Neuronal stem cell (in vitro differentiated cells): Measurements from ENCODE around the gene TIRAP.

Experiments used
- DNase-seq: peaks from one replicate; pipeline ENCODE4 v3.0.0-alpha.2; 2013; ENCODE audit warnings: low spot score
- H2AFZ ChIP-seq: one replicate; pipeline ENCODE4 v1.6.1; 2013; ENCODE audit warnings: mild to moderate bottlenecking, low read length, inconsistent platforms
- H2AK5ac ChIP-seq: 2 replicates; pipeline ENCODE4 v1.6.1; 2013; ENCODE audit warnings: low read depth, mild to moderate bottlenecking, inconsistent platforms, low read length, moderate library complexity, mixed read lengths
- H2BK120ac ChIP-seq: 2 replicates; pipeline ENCODE4 v1.6.1; 2013; ENCODE audit warnings: low read depth, mild to moderate bottlenecking, inconsistent platforms, low read length, moderate library complexity, mixed read lengths
- H2BK12ac ChIP-seq: one replicate; pipeline ENCODE4 v1.6.1; 2013; ENCODE audit warnings: low read length, inconsistent platforms
- H2BK15ac ChIP-seq: 2 replicates; pipeline ENCODE4 v1.6.1; 2013; ENCODE audit warnings: mild to moderate bottlenecking, low read length, inconsistent platforms, mixed read lengths
- H2BK5ac ChIP-seq: one replicate; pipeline ENCODE4 v1.6.1; 2013; ENCODE audit warnings: inconsistent platforms, mild to moderate bottlenecking, low read length, moderate library complexity
- H3K14ac ChIP-seq: one replicate; pipeline ENCODE4 v1.6.1; 2013; ENCODE audit warnings: low read length, inconsistent platforms
- H3K18ac ChIP-seq: 2 replicates; pipeline ENCODE4 v1.6.1; 2013; ENCODE audit warnings: low read length, inconsistent platforms
- H3K23ac ChIP-seq: 2 replicates; pipeline ENCODE4 v1.6.1; 2013; ENCODE audit warnings: low read depth, mild to moderate bottlenecking, mixed read lengths, low read length, inconsistent platforms; ENCODE audit not compliant: poor library complexity
- H3K27ac ChIP-seq: replicated peaks from 3 replicates; pipeline ENCODE4 v1.5.1; 2013; ENCODE audit warnings: low read length, inconsistent platforms
- H3K27me3 ChIP-seq, 3 experiments: 2 replicates each; pipeline ENCODE4 v1.6.1; 2013; ENCODE audit warnings: low read length in 3 of 3, mild to moderate bottlenecking in 2 of 3, inconsistent platforms in 1 of 3, low read depth in 1 of 3, mixed read lengths in 1 of 3, moderate library complexity in 1 of 3; ENCODE audit not compliant: control insufficient read depth in 3 of 3, insufficient read depth in 3 of 3
- H3K36me3 ChIP-seq, 2 donors: replicated peaks in 1 of 2; 2 replicates each; pipeline ENCODE4 v1.6.1; 2013; ENCODE audit warnings: low read length in 2 of 2; ENCODE audit not compliant: control insufficient read depth in 2 of 2, insufficient read depth in 2 of 2
- H3K4ac ChIP-seq: 2 replicates; pipeline ENCODE4 v1.6.1; 2013; ENCODE audit warnings: inconsistent platforms, mild to moderate bottlenecking, low read length, moderate library complexity
- H3K4me1 ChIP-seq, 2 donors: 1 replicate in 1 of 2; 2 replicates in 1 of 2; pipeline ENCODE4 v1.6.1; 2013; ENCODE audit warnings: low read length in 2 of 2, low read depth in 1 of 2; ENCODE audit not compliant: control insufficient read depth in 2 of 2, insufficient read depth in 1 of 2
- H3K4me2 ChIP-seq: one replicate; pipeline ENCODE4 v1.6.1; 2013; ENCODE audit warnings: mild to moderate bottlenecking, low read length, inconsistent platforms; ENCODE audit not compliant: insufficient read depth, poor library complexity, severe bottlenecking
- H3K4me3 ChIP-seq, 2 donors: 2 replicates each; pipeline ENCODE4 v1.5.1; 2013; ENCODE audit warnings: low read length in 2 of 2, mild to moderate bottlenecking in 2 of 2, inconsistent platforms in 1 of 2, moderate library complexity in 1 of 2
- H3K79me1 ChIP-seq: one replicate; pipeline ENCODE4 v1.6.1; 2013; ENCODE audit warnings: low read depth, mild to moderate bottlenecking, inconsistent platforms, low read length, moderate library complexity
- H3K9ac ChIP-seq: one replicate; pipeline ENCODE4 v1.6.1; 2013; ENCODE audit warnings: mild to moderate bottlenecking, low read depth, low read length, inconsistent platforms; ENCODE audit not compliant: poor library complexity
- H3K9me3 ChIP-seq, 2 donors: replicated peaks in 1 of 2; 2 replicates each; pipeline versions ENCODE3 to v1.6.1; 2013; ENCODE audit warnings: low read length in 2 of 2, mild to moderate bottlenecking in 2 of 2, inconsistent platforms in 1 of 2, low read depth in 1 of 2, mixed read lengths in 1 of 2, moderate library complexity in 1 of 2; ENCODE audit not compliant: control insufficient read depth in 2 of 2, insufficient read depth in 1 of 2
- H4K8ac ChIP-seq: one replicate; pipeline ENCODE4 v1.6.1; 2013; ENCODE audit warnings: low read depth, mild to moderate bottlenecking, inconsistent platforms, low read length, moderate library complexity
- H4K91ac ChIP-seq: one replicate; pipeline ENCODE4 v1.6.1; 2013; ENCODE audit warnings: low read length, low read depth, mild to moderate bottlenecking, inconsistent platforms; ENCODE audit not compliant: poor library complexity
- WGBS, 2 donors: extraction: QIAGEN DNeasy Blood & Tissue Kit; methylation state at CpG; one replicate each; pipeline ENCODE4 v1.1.7; 2013; ENCODE audit warnings: missing lambda C conversion rate in 2 of 2, mixed read lengths in 1 of 2; ENCODE audit not compliant: insufficient read length in 2 of 2, insufficient replicate concordance in 1 of 2; ENCODE audit errors: extremely low coverage in 2 of 2; 5-methylcytosine and 5-hydroxymethylcytosine counted together

The TIRAP gene

GRCh38 chr11:126331286-126331685 is 48.4 kb downstream of the TIRAP start:
- Histone ChIP-seq H2BK120ac (no peak overlapping the region), H4K91ac (no peak overlapping the region), H3K27ac (no peak overlapping the region), H4K8ac (no peak overlapping the region), H3K36me3 (peaks cover 3 to 17% of the 10 kb centered on the region in 2 donors), H2BK15ac (no peak overlapping the region), H3K4ac (no peak overlapping the region), H3K27me3 (no peaks in the 10 kb centered on the region), H2BK12ac (no peak overlapping the region), H3K79me1 (no peaks in the 10 kb centered on the region), H2AFZ (no peak overlapping the region), H2BK5ac (no peak overlapping the region), H3K4me2 (no peak overlapping the region), H3K23ac (no peak overlapping the region), H3K4me1 (peaks cover 2 to 8% of the 10 kb centered on the region in 2 donors), H2AK5ac (no peak overlapping the region), H3K9me3 (no peaks in the 10 kb centered on the region), H3K9ac (no peak overlapping the region), H3K14ac (no peak overlapping the region), H3K4me3 (no peak overlapping the region), H3K18ac (no peak overlapping the region)
- no CpG with 5 or more reads among the region's 13 CpGs for WGBS, 2 donors
- DNase-seq: no peak

GRCh38 chr11:126332221-126332711 is 49.4 kb downstream of the TIRAP start:
- Histone ChIP-seq H2BK12ac (no peak overlapping the region), H2AK5ac (no peak overlapping the region), H3K9me3 (no peaks in the 10 kb centered on the region), H3K14ac (no peak overlapping the region), H3K23ac (no peak overlapping the region), H2AFZ (no peak overlapping the region), H3K4me3 (no peak overlapping the region), H3K27me3 (no peaks in the 10 kb centered on the region), H3K36me3 (peaks cover 3 to 17% of the 10 kb centered on the region in 2 donors), H2BK15ac (no peak overlapping the region), H2BK5ac (no peak overlapping the region), H3K4ac (no peak overlapping the region), H3K4me1 (peaks cover 12 to 17% of the 10 kb centered on the region in 2 donors), H2BK120ac (no peak overlapping the region), H3K27ac (no peak overlapping the region), H4K91ac (no peak overlapping the region), H4K8ac (no peak overlapping the region), H3K18ac (no peak overlapping the region), H3K79me1 (no peaks in the 10 kb centered on the region), H3K4me2 (no peak overlapping the region), H3K9ac (no peak overlapping the region)
- no CpG with 5 or more reads among the region's 5 CpGs for WGBS, 2 donors
- no peak for DNase-seq

GRCh38 chr11:126333142-126333541 is 50.2 kb downstream of the TIRAP start:
- Histone ChIP-seq H3K4ac (no peak overlapping the region), H2BK12ac (no peak overlapping the region), H3K79me1 (no peaks in the 10 kb centered on the region), H3K9me3 (no peaks in the 10 kb centered on the region), H2BK5ac (no peak overlapping the region), H3K14ac (no peak overlapping the region), H2BK15ac (no peak overlapping the region), H4K91ac (no peak overlapping the region), H3K4me2 (no peak overlapping the region), H3K27me3 (no peaks in the 10 kb centered on the region), H3K18ac (no peak overlapping the region), H3K4me3 (no peak overlapping the region), H3K36me3 (peaks cover 3 to 19% of the 10 kb centered on the region in 2 donors), H3K4me1 (peaks cover 14 to 20% of the 10 kb centered on the region in 2 donors), H2AK5ac (no peak overlapping the region), H4K8ac (no peak overlapping the region), H3K23ac (no peak overlapping the region), H3K27ac (no peak overlapping the region), H2AFZ (no peak overlapping the region), H2BK120ac (no peak overlapping the region), H3K9ac (no peak overlapping the region)
- no peak for DNase-seq
- no CpG with 5 or more reads among the region's 7 CpGs for WGBS, 2 donors

GRCh38 chr11:126334659-126335462 is 52.0 kb downstream of the TIRAP start:
- Histone ChIP-seq H2BK12ac (no peak overlapping the region), H3K9ac (no peak overlapping the region), H2AK5ac (no peak overlapping the region), H3K4me1 (peaks cover 17 to 24% of the 10 kb centered on the region in 2 donors), H3K23ac (no peak overlapping the region), H3K79me1 (no peaks in the 10 kb centered on the region), H3K27ac (no peak overlapping the region), H3K4ac (no peak overlapping the region), H2BK15ac (no peak overlapping the region), H3K36me3 (peaks cover 3 to 35% of the 10 kb centered on the region in 2 donors), H2BK120ac (no peak overlapping the region), H2BK5ac (no peak overlapping the region), H4K91ac (no peak overlapping the region), H3K4me2 (no peak overlapping the region), H3K14ac (peak overlapping the region; percentile 49), H2AFZ (no peak overlapping the region), H3K27me3 (no peaks in the 10 kb centered on the region), H3K4me3 (no peak overlapping the region), H4K8ac (no peak overlapping the region), H3K18ac (no peak overlapping the region), H3K9me3 (no peaks in the 10 kb centered on the region)
- DNase-seq: no peak
- WGBS, 2 donors: no CpG with 5 or more reads among the region's 6 CpGs
